Adipocyte (in vitro differentiated cells): ENCODE results near the gene UBE2V1.
"Not testable (repeated sequence)": the region's sequence is repeated elsewhere in the genome, so short reads cannot be mapped to it uniquely, and the experiment has no call there.

ENCODE experiments used
- DNase-seq: peaks from one replicate; pipeline ENCODE4 v3.0.0-alpha.2; 2015; ENCODE audit warnings: low read depth
- H3K27me3 ChIP-seq: replicated peaks from 2 replicates; pipeline ENCODE4 v1.7.0; 2013; ENCODE audit warnings: mild to moderate bottlenecking, low read length, moderate library complexity; ENCODE audit not compliant: control insufficient read depth, insufficient read depth
- H3K36me3 ChIP-seq: 2 replicates; pipeline ENCODE4 v1.7.0; 2013; ENCODE audit warnings: low read length, mild to moderate bottlenecking, moderate library complexity; ENCODE audit not compliant: control insufficient read depth, insufficient read depth, severe bottlenecking
- H3K4me1 ChIP-seq: 2 replicates; pipeline ENCODE4 v1.7.0; 2013; ENCODE audit warnings: mild to moderate bottlenecking, low read length, moderate library complexity; ENCODE audit not compliant: control insufficient read depth, insufficient read depth
- H3K4me3 ChIP-seq: 2 replicates; pipeline ENCODE4 v1.7.0; 2013; ENCODE audit warnings: mild to moderate bottlenecking, low read length, moderate library complexity
- H3K9ac ChIP-seq: 2 replicates; pipeline ENCODE4 v1.7.0; 2013; ENCODE audit warnings: mild to moderate bottlenecking, low read length, moderate library complexity
- H3K9me3 ChIP-seq: 2 replicates; pipeline ENCODE4 v1.7.0; 2013; ENCODE audit warnings: mild to moderate bottlenecking, low read length, moderate library complexity; ENCODE audit not compliant: control insufficient read depth

The UBE2V1 gene

GRCh38 chr20:50068041-50068651, 44.8 kb downstream of the UBE2V1 start:
- no peaks in the 10 kb centered on the region for H3K9me3 ChIP-seq

DNA sequence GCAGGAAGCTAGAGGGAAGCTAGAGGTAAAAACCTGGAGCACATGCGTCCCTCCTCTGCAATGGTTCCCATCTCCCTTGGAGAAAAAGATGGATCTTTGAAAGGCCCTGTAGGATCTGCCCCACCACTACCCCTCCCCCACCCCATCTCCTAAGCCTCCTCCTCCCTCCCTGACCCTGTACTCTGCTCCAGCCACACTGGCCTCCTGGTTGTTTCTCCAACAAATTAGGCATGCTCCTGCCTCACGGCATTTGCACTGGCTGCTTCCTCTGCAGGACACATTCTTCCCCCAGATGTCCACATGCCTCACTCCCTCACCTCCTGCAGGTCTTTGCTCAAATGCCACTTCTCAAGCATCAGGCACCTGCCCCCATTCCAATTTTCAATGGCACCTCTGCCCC, 45.5 kb downstream of the UBE2V1 start:
- Histone ChIP-seq H3K9ac (no peak overlapping the region), H3K27me3 (no peaks in the 10 kb centered on the region), H3K36me3 (no peaks in the 10 kb centered on the region), H3K4me1 (peaks cover 3% of the 10 kb centered on the region), H3K4me3 (no peak overlapping the region), H3K9me3 (no peaks in the 10 kb centered on the region)
- no peak for DNase-seq

More at GRCh38 chr20:50068041-50068651, 44.8 kb downstream of the UBE2V1 start:
- Histone ChIP-seq H3K9ac (no peak overlapping the region), H3K27me3 (no peaks in the 10 kb centered on the region), H3K4me1 (peaks cover 3% of the 10 kb centered on the region), H3K4me3 (no peak overlapping the region), H3K36me3 (no peaks in the 10 kb centered on the region)
- DNase-seq: no peak

DNA sequence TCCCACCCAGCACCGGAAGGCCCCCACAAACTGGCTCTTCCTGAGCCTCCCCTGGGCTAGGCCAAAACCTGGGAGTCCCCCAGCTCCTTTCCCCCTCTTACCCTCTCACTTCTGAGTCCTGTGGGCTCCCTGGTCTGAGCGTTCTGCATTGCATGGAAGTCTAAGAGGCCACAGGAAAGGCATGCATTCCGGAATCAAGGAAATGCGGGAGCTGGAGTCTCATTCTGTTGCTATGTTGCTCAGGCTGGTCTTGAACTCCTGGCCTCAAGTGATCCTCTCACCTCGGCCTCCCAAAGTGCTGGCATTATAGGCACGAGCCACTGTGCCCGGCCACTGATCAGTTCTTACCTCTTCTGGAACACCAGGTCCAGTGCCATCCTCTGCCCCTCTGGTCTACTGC, 45.9 kb downstream of the UBE2V1 start:
- H3K36me3 ChIP-seq: no peaks in the 10 kb centered on the region
- no peak for DNase-seq
- no peaks in the 10 kb centered on the region for H3K27me3 ChIP-seq
- peaks cover 3% of the 10 kb centered on the region for H3K4me1 ChIP-seq
- no peaks in the 10 kb centered on the region for H3K9me3 ChIP-seq
- no peak overlapping the region for H3K4me3 ChIP-seq
- no peak overlapping the region for H3K9ac ChIP-seq

- H3K9ac ChIP-seq: no peak overlapping the region
- no peak for DNase-seq
- no peaks in the 10 kb centered on the region for H3K9me3 ChIP-seq
- H3K4me3 ChIP-seq: no peak overlapping the region
- H3K4me1 ChIP-seq: no peaks in the 10 kb centered on the region
- H3K36me3 ChIP-seq: no peaks in the 10 kb centered on the region
- no peaks in the 10 kb centered on the region for H3K27me3 ChIP-seq
Observed at GRCh38 chr20:50066161-50066834, 46.7 kb downstream of the UBE2V1 start.

GRCh38 chr20:50065325-50065615, 47.7 kb downstream of the UBE2V1 start:
- Histone ChIP-seq H3K27me3 (no peaks in the 10 kb centered on the region), H3K4me3 (no peak overlapping the region), H3K36me3 (no peaks in the 10 kb centered on the region), H3K9me3 (no peaks in the 10 kb centered on the region), H3K4me1 (no peaks in the 10 kb centered on the region), H3K9ac (no peak overlapping the region)
- DNase-seq: no peak

- H3K9me3 ChIP-seq, DNase-seq, H3K36me3 ChIP-seq, H3K27me3 ChIP-seq, H3K9ac ChIP-seq, H3K4me3 ChIP-seq, H3K4me1 ChIP-seq: not testable (repeated sequence)
Observed at GRCh38 chr20:50063763-50064162, 49.2 kb downstream of the UBE2V1 start.

GRCh38 chr20:50062006-50062838, 50.7 kb downstream of the UBE2V1 start:
- Histone ChIP-seq H3K27me3 (no peaks in the 10 kb centered on the region), H3K36me3 (no peaks in the 10 kb centered on the region), H3K9ac (no peak overlapping the region), H3K4me3 (no peak overlapping the region), H3K9me3 (no peaks in the 10 kb centered on the region), H3K4me1 (no peaks in the 10 kb centered on the region)
- DNase-seq: no peak

DNA sequence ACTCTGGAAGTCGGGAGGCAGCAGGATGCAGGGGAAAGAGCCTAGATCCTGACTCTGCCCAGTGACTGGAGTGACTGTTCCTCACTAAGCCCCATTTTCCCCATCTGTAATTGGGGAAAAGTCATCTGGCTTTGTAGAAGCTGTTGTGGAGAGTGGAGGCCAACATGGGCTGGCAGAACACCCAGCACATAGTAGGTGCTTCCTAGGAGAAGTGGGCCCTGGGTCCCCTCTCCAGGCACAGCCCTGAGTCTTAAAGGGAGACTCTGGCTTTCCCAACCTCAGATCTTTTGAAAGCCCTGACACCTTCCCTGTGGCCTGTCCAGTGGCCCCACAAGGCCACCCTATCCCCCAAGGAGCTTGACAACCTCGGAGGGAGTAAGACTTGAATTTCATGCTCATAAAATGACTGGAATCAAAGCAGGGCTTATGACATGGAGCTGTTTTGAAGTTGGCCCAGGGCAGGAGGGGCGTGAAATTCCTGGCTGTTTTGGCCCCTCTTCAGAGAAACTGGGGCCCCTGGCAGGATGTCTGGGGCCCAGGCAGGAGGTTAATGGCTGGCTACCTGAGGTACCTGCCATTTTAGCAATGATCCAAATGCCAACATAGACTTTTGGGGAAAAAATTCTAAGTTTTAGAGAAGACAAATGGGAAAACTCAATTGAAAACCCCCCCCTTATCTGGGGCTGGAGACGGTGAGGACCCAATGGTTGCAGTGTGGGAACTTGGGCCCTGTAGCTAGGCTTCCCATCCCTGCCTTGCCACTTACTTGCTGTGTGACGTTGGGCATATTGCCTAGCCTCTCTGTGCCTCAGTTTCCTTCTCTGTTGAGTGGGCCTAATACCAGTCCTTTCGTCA, 51.6 kb downstream of the UBE2V1 start:
- H3K27me3 ChIP-seq: no peaks in the 10 kb centered on the region
- DNase-seq: no peak
- H3K9me3 ChIP-seq: no peaks in the 10 kb centered on the region
- H3K36me3 ChIP-seq: no peaks in the 10 kb centered on the region
- H3K9ac ChIP-seq: no peak overlapping the region
- H3K4me3 ChIP-seq: no peak overlapping the region
- no peaks in the 10 kb centered on the region for H3K4me1 ChIP-seq

DNA sequence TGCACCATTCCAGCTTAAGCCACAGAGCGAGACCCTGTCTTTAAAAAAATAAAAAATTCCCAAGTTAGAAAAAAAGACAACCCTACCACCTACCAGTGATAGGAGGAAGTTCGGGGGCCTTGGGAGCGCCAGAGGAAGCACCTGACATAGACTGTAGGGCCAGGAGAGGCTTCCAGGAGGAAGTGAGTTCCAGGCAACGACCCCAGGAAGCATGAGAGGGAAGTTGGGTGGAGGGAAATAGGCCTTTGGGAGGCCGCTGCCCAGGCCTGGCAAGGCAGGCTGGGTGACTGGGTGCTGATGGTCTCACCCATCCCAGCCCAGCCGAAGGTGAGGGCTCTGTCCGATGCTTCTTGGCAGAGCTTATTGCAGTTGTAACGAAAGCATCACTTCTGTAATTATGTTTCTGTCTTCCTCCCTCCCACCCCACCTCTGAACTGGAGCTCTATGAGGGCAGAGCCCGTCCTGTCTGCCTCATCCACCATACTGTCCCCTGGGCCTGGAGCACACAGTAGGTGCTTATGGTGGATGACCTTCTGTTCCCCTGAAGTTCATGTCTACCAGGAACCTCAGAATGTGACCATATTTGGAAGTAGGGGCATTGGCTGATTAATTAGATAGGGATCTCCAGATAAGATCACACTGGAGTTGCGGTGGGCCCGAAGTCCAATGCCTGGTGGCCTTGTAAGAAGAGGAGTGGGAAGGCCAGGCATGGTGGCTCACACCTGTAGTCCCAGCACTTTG, 54.1 kb downstream of the UBE2V1 start:
- no peak for DNase-seq
- Histone ChIP-seq H3K9me3 (no peaks in the 10 kb centered on the region), H3K9ac (no peak overlapping the region), H3K4me3 (no peak overlapping the region), H3K36me3 (no peaks in the 10 kb centered on the region), H3K27me3 (no peaks in the 10 kb centered on the region), H3K4me1 (peaks cover 16% of the 10 kb centered on the region)

DNA sequence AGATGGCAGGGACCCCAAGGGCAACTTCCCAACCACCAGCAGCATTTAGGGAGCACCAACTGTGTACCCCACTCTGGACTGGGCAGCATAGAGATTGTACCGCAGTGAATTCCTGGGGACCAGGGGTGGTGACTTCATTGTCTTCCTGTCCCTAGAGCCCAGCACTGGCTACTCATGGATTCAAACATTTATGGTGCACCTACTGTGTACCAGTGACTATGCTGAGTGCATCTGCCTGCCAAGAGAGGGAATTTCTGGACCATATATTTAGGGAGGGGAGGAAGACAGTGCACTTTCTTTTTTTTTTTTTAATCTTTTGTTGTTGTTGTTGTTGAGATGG, 55.3 kb downstream of the UBE2V1 start:
- Histone ChIP-seq H3K9ac (no peak overlapping the region), H3K27me3 (no peaks in the 10 kb centered on the region), H3K9me3 (no peaks in the 10 kb centered on the region), H3K4me1 (peaks cover 16% of the 10 kb centered on the region), H3K4me3 (no peak overlapping the region), H3K36me3 (no peaks in the 10 kb centered on the region)
- no peak for DNase-seq
